Middle frontal gyrus (tissue), 1 donor: ENCODE measurements around the gene PARK7.
"Not testable (repeated sequence)": the region's sequence is repeated elsewhere in the genome, so short reads cannot be mapped to it uniquely, and the experiment has no call there.

ENCODE experiments used
- DNase-seq: peaks from one replicate; pipeline ENCODE4 v3.0.0-alpha.2; 2015; ENCODE audit warnings: low spot score; ENCODE audit errors: extremely low spot score

PARK7 gene

GRCh38 chr1:7943251-7943650 lies 18.3 kb upstream of the PARK7 start:
- DNase-seq: no peak

- DNase-seq: no peak
Measured at GRCh38 chr1:7948960-7949359, 12.6 kb upstream of the PARK7 start.

GRCh38 chr1:7952791-7953190 lies 8.7 kb upstream of the PARK7 start:
- not testable (repeated sequence) for DNase-seq

- peak; percentile 96 for DNase-seq
Measured at GRCh38 chr1:7953850-7954609, 7.5 kb upstream of the PARK7 start.

- DNase-seq: no peak
Measured at GRCh38 chr1:7954683-7955082, 6.8 kb upstream of the PARK7 start.

GRCh38 chr1:7956218-7957032 lies 5.1 kb upstream of the PARK7 start:
- no peak for DNase-seq

GRCh38 chr1:7960165-7960564 lies 1.3 kb upstream of the PARK7 start:
- DNase-seq: no peak

GRCh38 chr1:7960867-7961215 lies 670 bp upstream of the PARK7 start:
- no peak for DNase-seq

- DNase-seq: no peak
Measured at GRCh38 chr1:7962014-7962335, 464 bp downstream of the PARK7 start.

GRCh38 chr1:7962636-7963377 lies 1.3 kb downstream of the PARK7 start:
- DNase-seq: no peak

GRCh38 chr1:7963378-7963730 lies 1.8 kb downstream of the PARK7 start:
- not testable (repeated sequence) for DNase-seq

- not testable (repeated sequence) for DNase-seq
Measured at GRCh38 chr1:7963841-7964240, 2.3 kb downstream of the PARK7 start.

- DNase-seq: no peak
Measured at GRCh38 chr1:7964476-7964875, 3.0 kb downstream of the PARK7 start.

GRCh38 chr1:7967196-7967595 lies 5.7 kb downstream of the PARK7 start:
- no peak for DNase-seq

GRCh38 chr1:7967651-7968050 lies 6.1 kb downstream of the PARK7 start:
- DNase-seq: no peak

GRCh38 chr1:7970246-7970645 lies 8.7 kb downstream of the PARK7 start:
- DNase-seq: no peak

GRCh38 chr1:7971024-7971423 lies 9.5 kb downstream of the PARK7 start:
- DNase-seq: no peak

- no peak for DNase-seq
Measured at GRCh38 chr1:7972285-7972684, 10.8 kb downstream of the PARK7 start.

GRCh38 chr1:7973086-7973485 lies 11.6 kb downstream of the PARK7 start:
- DNase-seq: no peak

GRCh38 chr1:7975212-7975865 lies 13.8 kb downstream of the PARK7 start:
- no peak for DNase-seq

GRCh38 chr1:7980984-7981383 lies 19.5 kb downstream of the PARK7 start:
- DNase-seq: no peak
